GM20431 (cell line): ENCODE results near the gene RPUSD1.

ENCODE experiments used
- in situ Hi-C: fragments of 300-500 bp; cut with MseI, MboI; formaldehyde crosslinking; loops from one replicate; pipeline ENCODE4 v1.15.0; 2020; ENCODE audit warnings: low sequenced_read_pairs; ENCODE audit not compliant: unreplicated experiment

The RPUSD1 gene

DNA sequence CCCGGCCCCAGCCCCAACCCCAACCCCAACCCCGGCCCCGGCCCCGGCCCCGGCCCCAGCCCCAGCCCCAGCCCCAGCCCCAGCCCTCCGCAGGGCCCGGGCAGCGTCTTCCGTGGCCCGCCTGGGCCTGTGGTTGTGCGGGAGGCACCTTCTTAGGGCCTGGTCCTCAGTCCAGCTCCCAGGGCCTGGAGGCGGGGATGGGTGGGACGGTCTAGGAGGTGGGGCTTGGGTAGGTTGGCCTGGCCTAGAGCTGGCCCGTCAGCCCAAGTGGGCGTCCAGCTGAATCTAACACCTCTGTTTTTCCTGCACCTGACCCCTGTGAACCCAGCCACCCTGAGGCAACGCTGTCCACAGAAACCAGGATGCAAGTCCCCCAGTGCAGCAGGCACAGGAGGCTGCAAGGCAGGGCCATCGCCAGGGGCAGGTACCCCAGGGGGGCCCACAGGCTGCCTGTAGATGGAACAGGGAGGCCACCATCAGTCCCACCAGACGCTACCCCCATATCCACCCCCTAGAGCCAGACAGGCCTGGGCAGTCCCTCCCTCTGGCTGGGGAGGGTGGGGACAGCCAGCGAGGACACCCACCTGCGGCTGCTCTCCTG is 18.9 kb downstream of the RPUSD1 start:
- in situ Hi-C loops = no loop called here

DNA sequence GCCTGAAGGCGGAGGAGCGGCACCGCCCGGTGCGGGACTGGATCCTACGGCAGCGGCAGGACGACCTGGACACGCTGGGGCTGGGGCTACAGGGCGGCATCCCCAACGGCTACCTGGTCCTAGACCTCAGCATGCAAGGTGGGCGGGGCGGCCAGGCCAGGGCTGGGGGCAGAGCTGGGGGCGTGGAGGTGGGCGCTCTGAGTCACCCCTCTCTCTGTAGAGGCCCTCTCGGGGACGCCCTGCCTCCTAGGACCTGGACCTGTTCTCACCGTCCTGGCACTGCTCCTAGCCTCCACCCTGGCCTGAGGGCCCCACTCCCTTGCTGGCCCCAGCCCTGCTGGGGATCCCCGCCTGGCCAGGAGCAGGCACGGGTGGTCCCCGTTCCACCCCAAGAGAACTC is 19.8 kb downstream of the RPUSD1 start:
- in situ Hi-C loops = no loop called here

DNA sequence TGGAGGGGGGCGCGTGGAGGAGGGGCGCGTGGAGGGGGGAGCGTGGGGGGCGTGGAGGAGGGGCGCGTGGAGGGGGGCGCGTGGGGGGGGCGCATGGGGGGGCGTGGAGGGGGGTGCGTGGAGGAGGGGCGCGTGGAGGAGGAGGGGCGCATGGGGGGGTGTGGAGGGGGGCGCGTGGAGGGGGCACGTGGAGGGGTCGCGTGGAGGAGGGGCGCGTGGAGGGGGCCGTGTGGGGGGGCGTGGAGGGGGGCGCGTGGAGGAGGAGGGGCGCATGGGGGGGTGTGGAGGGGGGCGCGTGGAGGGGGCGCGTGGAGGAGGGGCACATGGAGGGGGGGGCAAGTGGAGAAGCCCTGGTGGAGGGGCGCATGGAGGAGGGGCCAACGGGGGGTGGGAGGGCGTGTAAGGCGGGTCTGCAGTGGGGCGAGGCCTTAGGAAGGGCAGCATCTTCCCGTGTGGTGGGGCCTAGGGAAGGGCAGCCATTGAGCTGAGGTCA is 20.4 kb downstream of the RPUSD1 start:
- in situ Hi-C loops = no loop called here

DNA sequence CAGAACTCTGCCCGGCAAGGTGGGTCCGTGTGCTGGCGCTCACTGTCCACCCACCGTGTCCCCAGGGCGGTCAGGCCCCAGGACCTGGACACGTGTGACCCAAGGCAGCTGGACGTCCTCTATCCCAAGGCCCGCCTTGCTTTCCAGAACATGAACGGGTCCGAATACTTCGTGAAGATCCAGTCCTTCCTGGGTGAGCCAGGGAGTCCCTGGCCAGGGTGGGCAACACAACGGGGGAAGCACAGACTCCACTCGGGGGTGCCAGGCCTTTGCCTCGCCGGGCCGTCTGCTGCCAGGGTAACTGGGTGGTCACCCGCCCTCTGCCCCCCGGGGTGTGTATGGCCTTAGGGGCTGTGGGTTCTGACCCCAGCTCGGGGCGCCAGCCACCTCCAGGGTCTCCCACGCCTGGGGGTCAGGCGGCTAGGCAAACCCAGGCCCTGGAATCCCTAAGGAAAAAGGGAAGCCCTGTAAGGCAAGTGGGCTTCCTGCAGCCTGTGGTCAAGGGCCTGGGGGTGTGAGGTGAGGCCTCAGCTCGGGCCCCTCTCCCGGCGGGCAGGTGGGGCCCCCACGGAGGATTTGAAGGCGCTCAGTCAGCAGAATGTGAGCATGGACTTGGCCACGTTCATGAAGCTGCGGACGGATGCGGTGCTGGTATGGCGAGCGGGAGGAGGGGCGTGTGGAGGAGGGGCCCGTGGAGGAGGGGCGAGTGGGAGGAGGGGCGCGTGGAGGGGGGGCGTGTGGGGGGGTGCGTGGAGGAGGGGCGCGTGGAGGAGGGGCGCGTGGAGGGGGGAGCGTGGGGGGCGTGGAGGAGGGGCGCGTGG is 21.2 kb downstream of the RPUSD1 start:
- in situ Hi-C loops = no loop called here

DNA sequence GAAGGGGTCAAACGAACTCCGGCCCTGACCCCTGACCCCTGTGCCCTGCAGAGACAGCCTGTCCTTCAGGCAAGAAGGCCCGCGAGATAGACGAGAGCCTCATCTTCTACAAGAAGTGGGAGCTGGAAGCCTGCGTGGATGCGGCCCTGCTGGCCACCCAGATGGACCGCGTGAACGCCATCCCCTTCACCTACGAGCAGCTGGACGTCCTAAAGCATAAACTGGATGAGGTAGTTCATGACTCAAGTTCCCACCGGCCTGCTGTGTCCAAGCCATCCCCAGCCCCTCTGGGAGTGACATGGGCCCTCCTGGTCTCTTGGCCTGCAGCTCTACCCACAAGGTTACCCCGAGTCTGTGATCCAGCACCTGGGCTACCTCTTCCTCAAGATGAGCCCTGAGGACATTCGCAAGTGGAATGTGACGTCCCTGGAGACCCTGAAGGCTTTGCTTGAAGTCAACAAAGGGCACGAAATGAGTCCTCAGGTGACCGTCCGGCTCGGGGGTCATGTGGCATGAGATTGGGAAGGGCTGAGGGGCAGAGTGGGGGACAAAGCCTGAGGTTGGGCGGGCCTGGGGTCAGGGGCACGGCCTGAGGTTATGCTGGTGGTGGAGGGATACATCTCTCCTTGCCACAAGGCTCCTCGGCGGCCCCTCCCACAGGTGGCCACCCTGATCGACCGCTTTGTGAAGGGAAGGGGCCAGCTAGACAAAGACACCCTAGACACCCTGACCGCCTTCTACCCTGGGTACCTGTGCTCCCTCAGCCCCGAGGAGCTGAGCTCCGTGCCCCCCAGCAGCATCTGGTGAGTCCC is 22.0 kb downstream of the RPUSD1 start:
- in situ Hi-C loops = no loop called here

DNA sequence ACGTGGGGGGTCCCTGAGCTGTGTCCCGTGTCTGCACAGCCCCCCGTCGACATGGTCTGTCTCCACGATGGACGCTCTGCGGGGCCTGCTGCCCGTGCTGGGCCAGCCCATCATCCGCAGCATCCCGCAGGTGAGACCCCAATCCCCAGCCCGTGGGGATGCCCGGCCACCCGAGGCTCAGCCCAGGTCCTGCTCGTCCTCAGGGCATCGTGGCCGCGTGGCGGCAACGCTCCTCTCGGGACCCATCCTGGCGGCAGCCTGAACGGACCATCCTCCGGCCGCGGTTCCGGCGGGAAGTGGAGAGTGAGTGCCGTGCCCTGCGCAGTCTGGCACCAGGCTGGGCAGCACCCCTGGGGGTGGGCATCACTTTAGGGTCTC is 22.7 kb downstream of the RPUSD1 start:
- in situ Hi-C loops = no loop called here

DNA sequence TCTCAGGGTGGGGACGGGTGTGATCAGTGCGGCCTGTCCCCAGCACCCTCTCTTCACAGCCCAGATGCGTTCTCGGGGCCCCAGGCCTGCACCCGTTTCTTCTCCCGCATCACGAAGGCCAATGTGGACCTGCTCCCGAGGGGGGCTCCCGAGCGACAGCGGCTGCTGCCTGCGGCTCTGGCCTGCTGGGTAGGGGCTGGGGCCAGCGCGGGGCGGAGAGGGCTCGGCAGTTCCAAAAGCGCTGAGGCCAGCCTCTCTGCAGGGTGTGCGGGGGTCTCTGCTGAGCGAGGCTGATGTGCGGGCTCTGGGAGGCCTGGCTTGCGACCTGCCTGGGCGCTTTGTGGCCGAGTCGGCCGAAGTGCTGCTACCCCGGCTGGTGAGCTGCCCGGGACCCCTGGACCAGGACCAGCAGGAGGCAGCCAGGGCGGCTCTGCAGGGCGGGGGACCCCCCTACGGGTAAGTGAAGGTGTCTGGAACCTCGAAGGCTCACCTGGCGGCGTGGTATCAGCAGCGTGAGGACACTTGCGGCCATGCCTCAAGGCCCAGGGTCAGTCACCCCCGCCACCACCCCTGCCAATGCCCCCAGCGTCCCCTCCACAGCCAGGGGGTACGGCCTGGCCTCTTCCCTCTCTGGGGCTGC is 23.2 kb downstream of the RPUSD1 start:
- in situ Hi-C loops = no loop called here

DNA sequence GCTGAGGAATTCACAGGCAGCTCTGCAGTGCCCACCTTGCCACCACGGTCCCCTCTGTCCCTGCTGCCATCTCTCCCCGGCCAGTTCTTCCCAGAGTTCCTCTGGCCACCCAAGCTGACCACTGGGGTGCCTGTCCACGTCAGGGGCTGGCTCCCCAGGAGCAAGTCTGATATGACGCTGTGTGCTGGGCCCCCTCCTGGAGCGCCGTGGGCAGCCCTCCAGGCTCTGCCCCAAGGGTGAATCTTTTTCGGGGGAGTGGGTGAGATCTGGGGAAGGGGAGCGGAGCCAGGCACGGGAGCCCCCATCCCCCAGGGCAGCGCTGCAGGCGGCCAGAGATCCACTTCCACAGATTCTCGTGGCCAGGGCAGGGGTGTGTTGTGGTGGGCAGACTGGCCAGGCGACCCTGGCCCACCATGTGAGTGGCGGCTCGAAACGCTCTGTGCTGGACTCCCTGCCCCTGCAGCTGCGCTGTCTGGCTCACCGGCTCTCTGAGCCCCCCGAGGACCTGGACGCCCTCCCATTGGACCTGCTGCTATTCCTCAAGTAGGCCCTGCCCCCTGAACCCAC is 23.9 kb downstream of the RPUSD1 start:
- in situ Hi-C loops = no loop called here

DNA sequence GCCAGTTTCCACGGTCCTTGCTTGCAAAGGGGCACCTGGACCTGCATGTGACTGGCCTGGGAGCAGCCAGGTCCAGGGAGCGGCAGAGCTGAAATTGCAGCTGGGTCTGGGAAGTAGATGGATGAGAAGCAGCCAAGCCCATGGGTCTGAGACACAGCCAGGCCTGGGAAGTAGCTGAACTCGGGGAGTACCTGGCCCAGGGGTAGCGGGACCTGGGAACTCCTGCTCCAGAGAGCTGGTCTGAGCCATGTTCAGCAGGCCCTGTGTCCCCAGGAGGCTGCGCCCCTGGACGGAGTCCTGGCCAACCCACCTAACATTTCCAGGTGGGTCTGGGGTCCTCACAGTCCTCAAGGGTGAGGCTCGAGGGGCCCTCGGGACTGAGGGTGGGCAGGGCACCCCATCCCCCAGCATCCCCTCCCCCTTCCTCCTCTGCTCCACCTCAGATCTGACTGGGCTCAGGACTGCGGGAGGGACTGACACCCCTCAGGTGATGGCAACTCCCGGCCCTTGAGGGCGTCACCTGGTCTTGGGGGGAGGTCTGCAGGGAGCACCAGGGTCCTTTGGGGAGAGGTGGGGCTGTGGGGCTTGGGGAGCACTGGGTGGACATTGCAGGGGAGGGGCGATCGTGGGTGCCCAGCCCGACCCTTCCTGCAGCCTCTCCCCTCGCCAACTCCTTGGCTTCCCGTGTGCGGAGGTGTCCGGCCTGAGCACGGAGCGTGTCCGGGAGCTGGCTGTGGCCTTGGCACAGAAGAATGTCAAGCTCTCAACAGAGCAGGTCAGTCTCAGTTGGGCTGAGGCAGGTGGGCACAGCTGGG is 24.6 kb downstream of the RPUSD1 start:
- in situ Hi-C loops = no loop called here

DNA sequence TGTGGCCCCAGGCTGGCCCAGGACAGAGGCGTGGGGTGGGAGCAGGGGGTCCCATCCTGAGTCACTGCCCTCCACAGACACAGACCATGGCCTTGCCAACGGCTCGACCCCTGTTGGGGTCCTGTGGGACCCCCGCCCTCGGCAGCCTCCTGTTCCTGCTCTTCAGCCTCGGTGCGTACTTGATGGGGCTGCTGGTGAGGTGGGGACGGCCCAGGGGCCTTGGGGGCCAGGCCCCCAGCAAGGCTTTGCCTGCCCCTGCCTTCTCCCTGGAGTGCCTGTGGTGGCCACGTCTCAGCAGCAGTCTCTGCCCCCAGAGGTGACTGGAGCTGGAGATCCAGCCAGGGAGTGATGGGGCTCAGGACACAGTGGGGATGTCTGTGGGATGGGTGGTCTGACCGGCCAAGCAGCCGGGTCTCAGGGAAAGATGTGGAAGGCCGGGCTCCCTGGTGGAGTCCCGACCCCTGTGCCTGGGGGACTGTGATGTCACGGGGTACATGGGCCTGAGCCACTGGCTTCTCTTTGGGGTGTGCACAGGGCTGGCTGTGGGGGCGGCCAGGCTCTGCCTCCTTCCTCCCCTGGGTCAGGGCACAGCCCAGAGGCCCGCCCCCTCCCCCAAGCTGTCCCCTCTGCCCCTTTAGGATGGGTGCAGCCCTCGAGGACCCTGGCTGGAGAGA is 25.4 kb downstream of the RPUSD1 start:
- in situ Hi-C loops = no loop called here

DNA sequence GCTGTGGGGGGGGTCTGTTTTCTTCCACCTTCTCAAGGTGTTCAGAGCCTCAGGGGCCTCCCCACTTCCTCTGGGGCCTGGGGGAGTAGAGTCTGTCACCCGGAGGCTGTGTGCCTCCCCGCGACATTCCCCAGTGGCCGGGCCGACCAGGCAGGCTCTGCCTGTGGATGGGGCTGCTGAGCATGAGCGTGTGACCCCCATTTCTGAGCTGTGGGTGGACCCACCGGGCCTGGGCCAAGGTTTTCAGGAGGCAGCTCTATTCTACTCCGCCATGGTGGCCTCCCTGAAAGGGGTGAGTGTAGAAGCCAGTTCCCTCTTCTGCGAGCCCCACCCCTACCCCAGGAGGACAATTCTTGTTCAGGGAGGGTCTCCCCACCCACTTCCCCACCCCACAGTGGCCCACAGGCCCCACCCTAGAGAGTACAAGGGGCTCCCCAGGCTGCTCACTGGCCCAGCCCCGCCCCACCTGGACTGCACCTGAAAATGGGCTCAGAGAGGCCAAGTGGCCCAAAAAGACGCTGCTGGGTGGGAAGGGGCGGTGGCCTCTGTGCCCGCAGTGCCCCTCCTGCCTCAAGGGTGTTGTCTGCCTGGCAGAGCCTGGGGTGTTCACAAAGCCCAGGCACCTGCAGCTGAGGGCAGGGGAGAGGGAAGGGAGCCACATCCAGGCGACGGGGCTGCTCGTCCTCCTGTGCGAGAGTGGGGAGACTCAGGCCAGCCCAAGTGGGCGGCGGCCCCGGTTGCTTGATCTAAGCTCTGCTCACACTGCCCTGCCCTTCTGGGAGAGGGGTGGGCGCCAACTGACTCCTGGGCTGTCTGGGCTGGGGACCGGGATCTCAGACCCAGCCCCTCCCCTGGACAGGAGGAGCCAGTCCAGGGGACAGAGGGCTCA is 26.3 kb downstream of the RPUSD1 start:
- in situ Hi-C loops = no loop called here

DNA sequence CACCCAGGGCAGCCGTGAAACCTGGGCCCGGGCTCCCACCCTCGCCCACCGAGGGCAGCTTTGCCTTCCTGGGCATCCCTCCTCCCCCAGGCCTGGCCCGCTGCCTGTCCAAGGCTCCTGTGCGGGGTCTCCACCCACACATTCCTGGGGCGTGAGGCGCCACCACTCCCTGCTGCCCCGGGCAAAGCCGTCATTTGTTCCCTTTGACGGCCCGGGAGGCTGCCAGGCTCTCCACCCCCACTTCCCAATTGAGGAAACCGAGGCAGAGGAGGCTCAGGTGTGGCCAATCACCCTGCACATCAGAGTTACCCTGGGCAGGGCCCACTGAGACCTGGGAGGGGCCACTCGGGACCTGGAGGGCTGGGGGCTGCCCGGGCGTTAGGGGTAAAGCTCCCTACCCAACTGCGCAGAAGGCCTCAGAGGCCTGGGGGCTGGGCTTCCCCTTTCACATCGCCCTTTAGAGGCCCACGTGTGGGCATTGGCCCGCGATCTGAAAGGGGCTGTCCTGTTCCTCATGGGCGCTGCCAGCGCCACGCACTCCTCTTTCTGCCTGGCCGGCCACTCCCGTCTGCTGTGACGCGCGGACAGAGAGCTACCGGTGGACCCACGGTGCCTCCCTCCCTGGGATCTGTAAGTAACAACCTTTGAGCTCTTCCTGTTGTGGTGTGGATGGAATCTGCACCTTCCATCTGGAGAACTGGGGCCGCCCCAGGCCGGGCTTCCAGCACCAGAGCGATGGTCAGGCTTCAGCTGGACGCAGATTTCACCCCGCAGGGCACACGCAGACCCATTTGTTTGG is 27.4 kb downstream of the RPUSD1 start, which contains the start of gene MSLN:
TSS of gene MSLN (plus strand) at position 190 of the 799 bp plus-strand sequence. CDS start 1,947 bp downstream, outside the sequence.
- in situ Hi-C loops = no loop called here

DNA sequence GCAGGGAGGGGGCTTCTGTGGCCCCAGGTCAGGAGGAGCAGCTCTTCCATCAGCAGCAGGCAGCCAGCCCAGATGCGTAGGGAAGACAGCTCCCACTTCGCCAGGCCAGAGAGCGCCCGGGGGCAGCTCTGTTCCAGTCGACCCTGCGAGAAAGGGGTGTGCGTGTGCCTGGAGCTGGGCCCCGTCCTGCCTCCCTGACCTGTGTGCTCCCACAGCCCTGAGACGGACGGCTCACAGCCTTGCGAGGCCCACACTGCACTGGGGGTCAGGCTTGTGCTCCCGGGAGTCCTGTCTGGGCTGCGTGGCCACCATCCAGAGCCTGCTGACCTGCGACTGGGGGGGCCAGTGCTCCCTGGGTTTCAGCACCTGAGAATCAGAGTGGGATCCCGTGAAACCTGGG is 28.1 kb downstream of the RPUSD1 start:
- in situ Hi-C loops = no loop called here

DNA sequence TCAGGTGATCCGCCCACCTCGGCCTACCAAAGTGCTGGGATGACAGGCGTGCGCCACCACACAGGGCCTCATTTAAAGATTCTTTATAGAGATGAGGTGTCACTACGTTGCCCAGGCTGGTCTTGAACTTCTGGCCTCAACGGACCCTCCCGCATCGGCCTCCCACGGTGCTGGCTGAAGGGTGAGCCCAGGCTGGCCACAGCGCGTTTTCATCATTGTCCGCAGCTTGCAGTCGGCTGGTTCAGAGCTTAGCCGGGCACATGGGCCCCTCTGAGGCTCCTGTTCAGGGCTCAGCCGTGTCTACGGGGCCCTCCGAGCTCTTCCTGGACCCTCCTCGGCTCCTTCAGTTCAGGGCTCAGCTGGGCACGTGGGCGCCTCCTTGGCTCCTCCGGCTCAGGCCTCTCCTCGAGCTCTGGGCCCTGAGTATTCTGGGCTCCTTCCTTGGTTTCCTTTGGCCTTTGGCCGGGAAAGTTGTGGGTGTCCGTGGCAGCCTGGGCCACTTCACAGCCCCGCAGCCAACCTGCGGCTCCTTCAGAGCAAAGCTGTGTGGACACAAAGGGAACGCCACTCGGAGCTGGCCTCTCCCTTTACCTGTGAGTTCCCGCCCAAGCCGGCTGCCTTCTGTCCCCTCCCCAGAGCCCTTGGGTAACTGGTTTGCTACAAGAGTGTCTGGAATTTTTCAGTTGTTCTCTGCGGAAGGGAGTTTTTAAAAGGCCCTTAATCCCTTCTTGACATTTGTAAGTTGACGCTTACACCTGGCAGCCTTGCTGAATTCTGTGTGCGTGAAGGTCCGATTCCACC is 28.9 kb downstream of the RPUSD1 start:
- in situ Hi-C loops = no loop called here

DNA sequence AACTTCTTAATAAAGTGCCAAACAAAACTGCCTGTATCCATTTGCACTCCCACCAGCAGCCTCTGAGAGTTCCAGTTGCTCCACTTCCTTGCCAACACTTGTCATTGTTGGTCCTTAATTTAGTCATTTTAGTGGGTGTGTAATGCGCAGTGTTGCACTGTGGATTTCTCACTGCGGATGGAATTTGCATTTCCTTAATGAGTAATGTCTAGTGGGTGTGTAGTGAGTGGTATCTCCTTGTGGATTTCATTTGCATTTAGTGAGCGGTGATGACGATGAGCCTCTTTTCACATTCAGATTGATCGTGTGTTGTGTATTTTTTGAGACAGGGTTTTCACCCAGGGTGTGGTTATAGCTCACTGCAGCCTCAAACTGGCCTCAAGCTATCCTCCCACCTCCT is 31.8 kb downstream of the RPUSD1 start:
- in situ Hi-C loops = no loop called here

DNA sequence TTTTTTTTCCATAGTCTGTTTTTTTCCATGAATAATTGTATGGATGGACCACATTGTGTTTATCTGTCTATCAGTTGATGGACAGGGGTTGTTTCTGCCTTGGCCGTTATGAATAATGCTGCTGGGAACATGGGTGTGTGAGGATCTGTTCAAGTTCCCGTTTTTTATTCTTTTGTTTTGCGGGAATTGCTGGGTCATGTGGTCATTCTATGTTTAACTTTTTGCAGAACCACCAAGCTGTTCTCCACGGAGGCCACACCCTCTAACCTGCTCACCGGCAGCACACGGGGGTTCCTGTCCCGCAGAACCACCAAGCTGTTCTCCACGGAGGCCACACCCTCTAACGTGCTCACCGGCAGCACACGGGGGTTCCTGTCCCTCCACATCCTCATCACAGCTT is 33.5 kb downstream of the RPUSD1 start:
- in situ Hi-C loops = no loop called here
